NCI-H1105 treated with DMSO at 0.1 percent for 48 hours (cell line): ENCODE measurements around the gene DDX39B.

Experiments
- DNase-seq: peaks from one replicate; lab custom pipeline; 2025; lab: John Stamatoyannopoulos, UW

DDX39B gene

GRCh38 chr6:31485055-31485454 is 56.7 kb downstream of the DDX39B start:
- no peak for DNase-seq

- DNase-seq, result no peak
These were observed 58.4 kb downstream of the DDX39B start for GRCh38 chr6:31483392-31483791.

GRCh38 chr6:31480574-31480973 is 61.2 kb downstream of the DDX39B start:
- DNase-seq, result no peak
